ENCODE measurements around the gene TNKS2.
"Not testable (repeated sequence)": the region's sequence is repeated elsewhere in the genome, so short reads cannot be mapped to it uniquely, and the experiment has no call there.

Gene TNKS2

DNA sequence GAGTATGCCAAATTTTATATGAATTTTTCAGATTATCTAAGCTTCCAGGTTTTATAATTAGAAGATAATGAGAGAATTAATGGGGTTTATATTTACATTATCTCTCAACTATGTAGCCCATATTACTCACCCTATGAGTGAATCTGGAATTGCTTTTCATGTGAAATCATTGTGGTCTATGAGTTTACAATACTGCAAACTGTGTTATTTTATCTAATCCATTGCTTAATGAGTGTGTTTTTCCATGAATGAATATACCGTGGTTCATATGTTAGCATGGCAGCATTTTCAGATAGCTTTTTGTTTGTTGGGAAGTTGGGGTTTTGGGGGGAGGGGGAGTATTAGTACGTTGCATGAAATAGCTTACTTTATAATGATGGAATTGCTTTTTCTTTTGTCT lies 66.5 kb downstream of the TNKS2 start:
- no peak for DNase-seq (ENCODE audit: extremely low read depth in 1 of 2, low read depth in 1 of 2)

DNA sequence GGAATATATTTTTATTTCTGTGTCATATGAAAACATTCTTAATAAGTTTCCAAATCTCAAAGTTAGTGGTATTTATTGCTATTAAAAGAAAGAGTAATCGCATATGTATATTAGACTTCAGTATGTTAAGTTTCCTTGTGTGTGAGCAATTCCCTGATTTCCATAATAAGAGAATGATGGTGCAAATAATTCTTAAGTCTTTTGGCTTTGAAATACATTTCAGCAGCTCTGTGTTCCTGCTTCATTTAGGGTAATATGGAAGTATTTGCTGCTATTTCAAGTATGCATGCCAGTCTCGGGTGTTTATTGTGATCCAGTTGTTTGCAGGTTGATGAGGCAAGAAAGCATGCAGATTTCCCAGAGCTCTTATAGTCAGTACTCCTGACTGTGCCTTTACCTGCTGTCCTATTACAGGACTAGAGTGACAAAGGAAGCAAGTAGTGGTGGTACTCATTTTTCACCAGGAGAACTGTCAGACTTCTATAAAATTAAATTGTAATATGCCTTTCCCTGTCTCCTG lies 67.4 kb downstream of the TNKS2 start:
- no peak for DNase-seq (ENCODE audit: extremely low read depth in 1 of 2, low read depth in 1 of 2)

DNA sequence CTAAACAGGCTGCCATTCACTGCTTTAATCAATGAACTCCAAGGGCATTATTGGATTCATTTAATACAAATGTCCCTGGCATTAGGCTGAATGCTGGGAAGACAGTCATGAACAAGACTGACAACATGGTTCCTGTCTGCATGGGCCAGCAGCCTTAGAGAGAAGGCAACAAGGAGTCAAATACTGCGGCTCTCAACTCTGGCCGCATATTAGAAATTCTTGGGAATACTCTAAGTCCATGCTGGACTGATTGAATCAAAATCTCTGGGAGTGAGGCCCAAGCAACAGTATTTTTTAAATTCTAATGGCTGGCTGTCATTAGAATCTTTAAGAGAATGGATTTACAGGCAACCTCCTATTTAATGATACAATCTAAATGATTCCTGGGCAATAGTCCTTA lies 76.9 kb downstream of the TNKS2 start:
- DNase-seq (ENCODE audit: extremely low read depth in 1 of 2, low read depth in 1 of 2) = no peak

DNA sequence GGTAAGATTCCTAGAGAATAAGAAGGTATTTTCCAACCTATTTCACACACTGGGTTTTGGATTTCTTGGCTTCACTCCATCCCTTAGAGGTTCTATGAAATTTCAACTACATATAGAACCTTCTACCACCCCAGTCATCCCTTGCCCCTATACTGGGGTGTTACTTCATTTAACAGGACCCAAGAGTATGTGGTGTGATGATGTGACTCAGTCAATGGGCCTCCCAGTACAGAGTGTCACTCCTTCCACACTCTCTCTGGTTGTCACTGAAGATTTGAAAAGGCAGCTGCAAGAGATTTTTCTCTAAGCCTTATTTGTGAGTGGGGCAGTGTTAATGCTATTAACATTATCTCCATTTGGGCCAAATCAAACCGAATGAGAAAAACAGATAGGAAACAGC lies 77.6 kb downstream of the TNKS2 start:
- DNase-seq (ENCODE audit: extremely low read depth in 1 of 2, low read depth in 1 of 2) = no peak

DNA sequence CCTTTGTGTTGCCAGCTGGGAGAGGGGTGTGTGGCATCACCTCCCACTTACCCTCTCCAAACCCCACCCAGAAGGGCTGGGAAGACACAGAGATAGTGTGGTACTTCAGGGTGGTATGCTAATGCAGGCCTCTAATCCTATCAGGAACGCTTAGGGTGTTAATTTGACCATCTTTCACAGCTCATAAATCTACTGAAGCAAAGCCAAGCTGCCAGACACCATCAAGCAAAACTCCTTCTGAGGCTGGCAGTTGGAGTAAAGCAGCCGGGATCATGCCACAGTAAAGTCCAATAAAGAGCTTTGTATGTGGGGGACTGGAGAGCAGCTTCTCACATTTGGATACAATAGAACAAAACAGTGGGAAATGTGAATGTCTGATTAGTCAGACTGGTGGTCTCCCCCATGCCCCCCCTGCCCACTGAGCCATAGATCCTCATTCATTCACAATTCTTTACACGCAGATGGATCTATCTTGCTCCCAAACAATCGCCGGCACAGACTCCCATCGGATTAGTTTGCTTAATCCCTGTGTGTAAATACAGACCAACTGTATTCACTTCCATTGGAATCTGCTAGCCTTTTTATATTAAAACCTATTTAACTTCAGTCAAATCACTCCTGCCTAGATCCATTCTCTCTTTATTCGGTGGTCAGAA lies 81.4 kb downstream of the TNKS2 start:
- no peak for DNase-seq (ENCODE audit: extremely low read depth in 1 of 2, low read depth in 1 of 2)

DNA sequence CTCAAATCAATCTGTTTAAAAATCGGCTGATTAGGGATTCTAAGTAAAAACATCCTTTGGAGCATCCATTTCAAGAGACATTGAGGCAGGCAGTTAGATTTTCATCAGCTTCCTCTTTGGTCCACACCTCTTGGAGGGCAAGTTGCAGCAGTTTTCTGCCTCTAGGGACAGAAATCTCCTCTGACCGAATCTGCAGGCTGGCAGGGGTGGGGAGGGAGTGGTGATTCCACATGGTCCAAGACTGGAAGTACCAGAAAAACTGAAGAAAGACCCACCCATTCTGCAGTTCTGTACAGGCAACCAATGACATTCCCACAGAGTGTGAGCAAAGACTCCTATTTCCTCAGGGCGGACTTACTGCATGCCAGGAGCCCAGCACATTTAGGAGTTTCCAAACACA lies 82.1 kb downstream of the TNKS2 start:
- DNase-seq (ENCODE audit: extremely low read depth in 1 of 2, low read depth in 1 of 2) = no peak

DNA sequence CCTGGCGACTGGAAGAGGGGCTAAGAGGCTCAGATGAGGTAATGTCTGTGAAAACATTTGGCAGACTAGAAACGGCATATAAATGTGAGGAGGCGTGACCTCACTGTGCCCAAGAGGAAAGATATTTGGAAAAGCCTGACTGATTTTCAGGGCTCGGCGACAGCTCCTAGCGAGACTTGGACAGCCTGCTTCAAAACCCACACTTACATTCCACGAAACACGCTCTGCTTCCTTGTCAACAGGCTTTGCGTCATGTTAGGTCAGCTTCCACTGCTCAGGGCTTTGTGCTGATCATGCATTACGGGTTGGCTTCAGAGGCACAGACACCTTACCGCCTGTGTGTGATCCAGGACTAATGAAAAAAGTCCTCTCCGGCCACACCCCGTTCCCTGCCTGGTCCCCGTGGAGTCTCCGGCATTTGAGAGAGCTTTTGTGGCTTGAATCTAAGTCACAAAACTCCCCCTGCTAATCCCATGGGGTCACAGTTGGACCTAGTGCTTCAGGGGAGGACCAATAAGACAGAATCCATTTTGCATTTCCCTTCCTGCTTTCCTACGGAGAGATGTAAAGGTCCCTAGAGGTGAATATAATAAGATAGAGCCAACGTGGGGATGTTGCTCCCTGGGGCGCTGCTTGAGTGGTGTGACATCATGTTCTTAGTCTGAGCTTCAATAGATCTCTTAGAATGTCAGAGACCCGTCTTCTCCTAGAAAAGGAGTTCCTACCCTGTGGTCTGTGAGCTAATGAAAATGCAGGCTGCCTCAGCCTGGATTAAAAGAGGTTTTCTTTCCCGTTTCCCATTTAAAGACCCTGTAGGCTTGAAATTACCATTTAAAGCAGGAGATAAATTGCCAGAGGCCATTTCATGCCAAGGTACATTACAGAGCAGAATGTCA lies 85.6 kb downstream of the TNKS2 start:
- no peak for DNase-seq (ENCODE audit: extremely low read depth in 1 of 2, low read depth in 1 of 2)

DNA sequence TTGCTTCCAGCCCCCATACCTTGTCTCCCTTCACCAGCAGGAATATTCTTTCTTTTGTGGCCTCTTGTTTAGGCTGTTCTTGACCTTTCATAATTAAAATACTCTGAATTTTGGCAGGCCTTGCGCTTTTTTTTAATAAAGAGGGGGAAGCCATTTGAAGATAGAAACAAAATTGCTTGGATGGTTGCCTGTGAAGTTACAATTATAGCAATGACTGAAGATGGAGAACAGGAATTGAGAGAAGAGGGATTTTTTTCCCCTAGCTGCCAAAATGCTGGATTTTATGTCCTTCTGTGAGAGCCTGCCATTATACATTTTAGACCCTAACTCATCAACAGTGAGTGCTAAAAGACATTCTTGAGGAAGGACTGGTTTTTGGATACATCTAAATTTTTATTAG lies 86.3 kb downstream of the TNKS2 start:
- DNase-seq (ENCODE audit: extremely low read depth in 1 of 2, low read depth in 1 of 2) = no peak

DNA sequence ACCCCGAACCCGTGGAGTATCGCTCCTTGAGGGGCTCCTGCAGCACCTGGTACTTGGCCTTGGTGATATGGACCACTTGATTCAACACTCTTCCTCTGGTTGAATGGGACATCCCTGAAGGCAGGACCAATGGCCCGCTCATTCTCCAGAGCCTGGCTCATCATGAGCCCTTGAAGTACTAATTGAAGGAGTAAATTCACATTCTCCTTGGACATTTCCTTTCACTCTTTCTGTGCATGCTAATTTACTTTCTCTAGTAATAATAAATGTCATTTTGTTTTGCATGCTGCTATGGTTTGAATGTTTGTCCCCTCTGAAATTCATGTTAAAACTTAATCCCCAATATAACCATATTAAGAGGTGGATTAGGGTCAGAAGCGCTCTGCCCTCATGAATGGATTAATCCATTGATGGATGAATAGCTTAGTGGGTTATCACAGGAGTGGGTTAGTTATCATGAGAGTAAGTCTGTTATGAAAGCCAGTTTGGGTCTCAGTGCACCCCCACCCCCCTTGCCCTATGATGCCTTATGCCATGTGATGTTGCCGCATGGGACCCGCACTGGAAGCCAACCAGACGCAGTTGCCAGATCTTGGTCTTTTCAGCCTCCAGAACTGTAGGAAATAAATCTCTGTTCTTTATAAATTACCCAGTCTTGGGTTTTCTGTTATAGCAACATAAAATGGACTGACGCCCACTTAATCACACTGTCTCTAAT lies 87.3 kb downstream of the TNKS2 start:
- no peak for DNase-seq (ENCODE audit: extremely low read depth in 1 of 2, low read depth in 1 of 2)

DNA sequence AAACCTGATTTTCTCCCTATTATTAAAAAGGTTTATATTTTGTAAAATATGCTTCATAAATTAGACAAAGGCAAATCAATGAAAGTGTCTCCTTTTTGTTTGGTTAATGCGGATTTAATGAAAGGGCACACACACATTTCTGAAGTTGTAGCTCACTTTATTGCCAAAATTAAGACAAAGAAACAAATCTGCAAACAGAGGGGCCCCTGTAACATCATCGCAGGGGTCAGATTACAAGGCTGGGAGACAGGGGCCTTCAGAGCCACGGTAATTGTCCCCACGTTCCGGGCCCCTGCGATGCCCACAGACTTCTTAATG lies 88.7 kb downstream of the TNKS2 start:
- no peak for DNase-seq (ENCODE audit: extremely low read depth in 1 of 2, low read depth in 1 of 2)

DNA sequence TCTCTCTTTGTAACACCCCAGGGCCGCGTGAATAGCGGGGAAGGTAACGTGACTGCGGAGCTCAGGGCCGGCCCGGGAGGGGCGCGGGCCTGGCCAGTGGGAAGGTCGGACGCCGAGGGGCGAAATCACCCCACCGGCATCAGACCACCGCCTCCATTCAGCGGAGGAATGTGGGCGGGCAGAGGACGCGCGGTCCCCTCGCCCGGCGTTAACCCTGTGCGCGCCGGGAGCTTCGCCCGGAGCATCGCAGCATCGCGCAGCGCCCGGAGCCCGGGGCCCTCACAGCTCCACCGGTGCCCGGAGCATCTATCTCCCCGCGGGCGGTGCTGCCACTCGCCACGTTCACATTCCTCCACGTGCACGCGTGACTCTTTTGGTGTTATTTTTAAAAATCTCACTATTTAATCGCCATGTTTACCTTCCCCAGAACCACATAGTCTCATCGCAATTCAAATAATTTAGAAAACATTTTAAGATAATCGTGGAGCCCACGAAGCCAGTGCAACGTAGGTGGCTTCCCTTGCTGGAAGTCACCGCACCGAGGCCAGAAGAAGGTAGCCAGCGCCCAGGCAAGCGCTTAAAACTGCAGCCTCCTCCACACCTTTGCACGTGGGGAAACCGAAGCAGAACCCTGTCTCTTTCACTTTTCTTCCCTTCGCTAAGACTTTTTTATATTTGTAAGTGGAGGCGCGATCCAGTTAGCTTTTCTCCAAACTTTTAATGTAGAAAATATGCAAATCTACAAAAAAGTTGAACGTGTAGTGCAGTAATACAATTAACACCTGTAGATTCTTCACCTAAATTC lies 89.2 kb downstream of the TNKS2 start:
- no peak for DNase-seq (ENCODE audit: extremely low read depth in 1 of 2, low read depth in 1 of 2)

DNA sequence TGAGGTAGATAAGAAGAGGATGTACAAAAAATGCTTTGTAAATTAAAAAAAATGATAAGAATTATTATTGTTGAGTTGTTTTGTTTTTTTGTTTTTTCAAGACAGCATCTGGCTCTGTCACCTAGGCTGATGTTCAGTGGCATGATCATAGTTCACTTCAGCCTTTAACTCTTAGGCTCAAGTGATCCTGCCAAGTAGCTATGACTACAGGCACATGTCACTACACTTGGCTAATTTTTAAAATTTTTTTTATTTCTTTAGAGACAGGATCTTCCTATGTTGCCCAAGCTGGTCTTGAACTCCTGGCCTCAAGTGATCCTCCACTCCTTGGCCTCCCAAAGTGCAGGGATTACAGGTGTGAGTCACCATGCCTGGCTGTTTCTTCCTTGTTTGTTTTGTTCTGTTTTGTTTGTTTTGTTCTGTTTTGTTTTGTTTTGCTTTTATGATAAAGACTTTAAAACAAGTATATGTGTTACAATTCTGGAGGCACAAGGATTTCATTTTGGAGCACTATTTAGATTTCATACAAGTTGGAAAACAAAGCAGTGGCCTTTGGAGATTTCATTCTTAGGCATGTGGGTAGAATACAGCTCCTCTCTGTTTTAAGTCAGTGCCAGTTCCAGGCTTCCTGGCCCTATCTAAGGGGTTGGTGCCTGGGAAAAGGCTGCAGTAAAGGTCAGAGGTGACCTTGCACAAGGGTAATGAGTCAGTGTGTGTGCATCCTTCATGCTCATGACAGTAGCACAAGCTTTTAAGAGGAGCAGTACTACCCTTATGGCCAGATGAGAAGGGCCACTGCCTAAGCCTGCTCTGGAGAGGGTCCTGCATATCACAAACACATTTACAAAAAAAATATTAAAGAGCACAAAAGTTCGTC lies 93.1 kb downstream of the TNKS2 start:
- DNase-seq (ENCODE audit: extremely low read depth in 1 of 2, low read depth in 1 of 2) = no peak

DNA sequence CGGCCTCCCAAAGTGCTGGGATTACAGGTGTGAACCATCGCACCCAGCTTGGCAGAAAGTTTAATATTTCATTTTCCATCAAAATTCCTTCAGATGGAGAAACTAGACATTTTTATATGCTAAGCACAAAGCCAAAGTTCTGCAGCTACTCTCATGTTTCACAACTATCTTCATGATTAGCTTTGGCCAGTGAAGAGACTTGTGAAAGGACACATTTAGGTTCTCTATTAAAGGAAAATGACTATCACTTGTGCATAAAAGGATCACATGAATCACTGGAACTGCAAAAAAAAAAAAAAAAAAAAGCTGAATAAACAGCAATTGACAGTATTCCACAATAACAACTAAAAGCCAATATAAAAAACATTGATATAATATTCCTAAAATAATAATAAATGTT lies 94.8 kb downstream of the TNKS2 start:
- DNase-seq (ENCODE audit: extremely low read depth in 1 of 2, low read depth in 1 of 2) = no peak

DNA sequence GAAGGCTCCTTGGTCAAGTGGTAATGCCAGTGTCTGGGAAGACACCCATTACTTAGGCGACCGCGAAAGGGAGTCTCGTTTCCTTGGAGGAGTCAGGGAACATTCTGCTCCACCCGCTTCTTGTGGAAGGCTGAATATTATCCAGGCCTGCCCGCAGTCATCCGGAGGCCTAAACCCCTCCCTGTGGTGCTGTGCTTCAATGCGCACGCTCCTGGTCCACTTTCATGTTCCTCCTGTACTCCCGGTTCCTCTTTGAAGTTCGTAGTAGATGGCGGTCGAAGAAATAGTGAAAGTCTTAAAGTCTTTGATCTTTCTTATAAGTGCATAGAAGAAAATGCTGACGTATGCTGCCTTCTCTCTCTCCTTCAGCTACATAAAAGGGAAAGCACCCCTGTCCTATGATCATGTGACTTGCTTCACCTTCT lies 96.0 kb downstream of the TNKS2 start:
- DNase-seq (ENCODE audit: extremely low read depth in 1 of 2, low read depth in 1 of 2) = not testable (repeated sequence)

DNA sequence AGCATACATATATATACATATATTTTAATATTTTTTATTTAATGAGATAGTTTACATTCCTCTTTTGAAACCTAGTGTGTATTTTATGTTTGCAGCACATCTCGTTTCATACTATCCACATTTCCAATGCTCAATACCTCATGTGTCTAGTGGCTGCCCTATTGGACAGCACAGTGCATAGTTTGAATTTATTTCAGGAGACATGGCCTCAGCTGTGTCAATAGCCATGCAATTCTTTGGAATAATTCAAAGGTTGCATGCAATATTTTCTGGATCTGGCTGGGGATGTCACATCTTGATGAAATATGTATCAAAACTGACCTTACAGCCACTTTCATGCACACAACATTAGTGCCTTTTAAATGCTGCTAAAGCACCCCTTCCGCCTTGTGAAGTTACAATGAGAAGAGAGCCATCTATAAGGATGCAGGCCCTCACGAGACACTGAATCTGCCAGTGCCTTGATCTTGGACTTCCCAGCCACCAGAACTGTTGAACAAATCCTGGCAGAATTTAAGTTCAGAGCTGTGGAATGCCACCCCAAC lies 98.1 kb downstream of the TNKS2 start:
- DNase-seq (ENCODE audit: extremely low read depth in 1 of 2, low read depth in 1 of 2) = no peak

DNA sequence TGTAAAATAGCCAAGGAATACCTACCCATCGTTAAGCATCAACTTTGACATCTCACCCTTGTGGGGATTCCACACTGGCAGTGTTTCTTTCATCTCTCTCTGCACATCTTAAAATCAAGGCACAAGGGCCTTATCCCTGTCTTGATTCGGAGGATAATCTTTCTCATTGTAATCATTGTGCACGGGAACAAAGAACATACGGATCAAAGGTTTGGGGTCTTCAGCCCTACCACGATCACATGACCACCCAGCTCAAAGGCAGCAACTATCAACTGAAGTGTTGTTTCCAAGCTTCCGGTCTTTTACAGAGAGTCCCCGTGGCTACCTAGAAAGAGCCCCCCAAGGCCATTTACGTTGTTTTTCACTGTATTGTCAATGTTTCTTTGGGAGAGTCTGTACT lies 99.2 kb downstream of the TNKS2 start:
- DNase-seq (ENCODE audit: extremely low read depth in 1 of 2, low read depth in 1 of 2) = no peak

DNA sequence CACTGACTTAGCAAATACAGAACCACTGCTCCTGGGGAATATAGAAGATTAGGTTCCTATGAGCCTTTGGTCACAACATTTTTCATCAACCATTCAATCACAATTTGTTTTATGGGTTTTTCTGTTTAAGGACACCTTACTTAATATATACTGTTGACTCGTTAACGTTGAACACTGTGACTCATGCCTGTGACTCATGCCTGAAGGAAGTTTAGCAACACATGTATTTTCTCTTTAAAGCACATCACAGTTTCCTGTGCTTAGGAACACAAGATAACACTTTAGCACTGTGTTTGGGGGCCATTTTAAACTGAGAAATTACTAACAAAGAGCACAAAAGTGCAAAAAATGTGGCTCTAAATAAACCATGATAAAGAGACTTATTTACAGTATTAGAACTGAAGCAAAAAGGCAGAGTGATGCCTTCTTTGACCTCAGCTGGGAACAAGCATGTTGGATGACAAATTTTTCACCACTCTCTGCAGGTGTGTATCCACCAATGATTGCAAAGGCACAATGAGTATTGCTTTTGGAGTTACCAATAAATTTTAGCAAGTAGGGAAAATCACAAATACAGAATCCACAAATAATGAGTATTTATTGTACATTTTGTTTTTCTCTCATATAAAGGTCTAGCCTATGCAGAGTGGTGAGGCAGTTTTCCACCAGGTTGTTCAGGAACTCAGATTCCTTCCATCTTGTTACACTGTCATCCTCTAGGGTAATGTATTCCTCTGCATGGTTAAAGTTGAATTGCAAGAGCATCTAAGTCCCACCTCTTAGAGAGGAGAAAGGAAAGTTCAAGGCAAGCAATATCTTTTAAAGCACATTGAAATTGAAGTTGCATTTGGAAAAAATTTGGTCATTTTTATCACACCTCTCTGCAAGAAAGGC lies 103.8 kb downstream of the TNKS2 start:
- peak in 1 of 2 donors; percentile 57 for DNase-seq (ENCODE audit: extremely low read depth in 1 of 2, low read depth in 1 of 2)

DNA sequence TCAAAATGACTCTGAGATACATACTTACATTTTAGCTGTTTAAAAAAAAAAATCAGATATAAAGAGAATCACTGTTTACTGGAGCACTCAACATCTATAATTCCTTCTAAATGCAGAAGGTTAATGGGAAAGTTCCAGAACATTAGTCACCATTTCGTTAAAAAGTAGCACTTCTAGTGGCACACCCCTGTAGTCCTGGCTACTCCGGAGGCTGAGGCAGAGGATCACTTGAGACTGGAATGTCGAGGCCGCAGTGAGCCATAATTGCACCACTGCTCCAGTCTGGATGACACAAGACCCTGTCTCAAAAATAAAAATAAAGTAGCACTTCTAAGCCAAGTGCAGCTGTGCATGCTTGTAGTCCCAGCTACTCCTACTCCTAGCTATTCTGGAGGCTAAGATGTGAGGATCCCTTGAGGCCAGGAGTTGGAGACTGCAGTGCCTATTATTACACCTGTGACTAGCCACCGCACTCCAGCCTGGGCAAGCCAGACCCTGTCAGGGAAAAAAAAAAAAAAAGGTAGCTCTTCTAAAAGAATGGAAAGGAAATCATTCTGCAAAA lies 108.9 kb downstream of the TNKS2 start:
- DNase-seq (ENCODE audit: extremely low read depth in 1 of 2, low read depth in 1 of 2) = no peak
